ENCODE results near the gene LMAN2L. TPM values are rescaled to one million over a fixed set of nuclear protein-coding genes. Genes with fewer than 3 reads are reported as not detected.

LMAN2L gene
- total and polyA plus RNA-seq, 5 donors from 2014 or later = 5.4 to 22.7 (median 19.6) TPM

DNA sequence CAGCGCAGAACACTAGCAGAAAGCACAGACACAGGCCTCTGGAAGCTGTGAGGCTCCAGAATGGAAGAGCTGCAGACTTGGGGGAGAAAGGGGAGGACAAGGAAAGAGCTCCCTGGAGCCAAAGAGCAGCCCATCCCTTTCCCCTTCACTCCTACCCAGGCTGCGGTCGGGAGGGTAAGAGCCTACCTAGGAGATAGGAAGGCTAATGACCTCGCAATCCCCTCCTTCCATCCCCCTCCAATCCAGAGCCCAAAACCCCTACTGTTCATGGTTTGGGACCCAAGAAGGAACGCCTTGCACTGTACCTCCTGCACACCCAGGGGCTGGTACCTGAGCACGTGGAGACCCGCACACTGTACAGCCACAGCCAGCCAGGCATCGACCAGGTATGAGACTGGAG lies 39.8 kb downstream of the LMAN2L start:
- no peaks in the 10 kb centered on the region for H3K4me1 Mint-ChIP-seq
- no peak overlapping the region for H3K27ac Mint-ChIP-seq
- no peak overlapping the region for H3K4me3 ChIP-seq (ENCODE audit: low read depth, low read length)
- H3K4me1 ChIP-seq (ENCODE audit: control insufficient read depth, insufficient read depth, low read length, poor library complexity, severe bottlenecking) = no peaks in the 10 kb centered on the region
- H3K4me3 Mint-ChIP-seq = no peak overlapping the region
- ATAC-seq (ENCODE audit: low read depth in 2 of 2) (no peak), DNase-seq (no peak)
- H3K27me3 Mint-ChIP-seq = no peaks in the 10 kb centered on the region
- H3K9me3 ChIP-seq (ENCODE audit: control insufficient read depth in 2 of 2, low read length in 2 of 2) = no peaks in the 10 kb centered on the region
- no peak overlapping the region for H3K27ac ChIP-seq (ENCODE audit: insufficient read depth, low read length, poor library complexity, severe bottlenecking)
- H3K9me3 Mint-ChIP-seq = no peaks in the 10 kb centered on the region
- no peaks in the 10 kb centered on the region for H3K27me3 ChIP-seq (ENCODE audit: control insufficient read depth, insufficient read depth, low read length)
- H3K36me3 ChIP-seq (ENCODE audit: control insufficient read depth, insufficient read depth, low read length) = no peaks in the 10 kb centered on the region
- H3K36me3 Mint-ChIP-seq = peaks cover 8% of the 10 kb centered on the region

DNA sequence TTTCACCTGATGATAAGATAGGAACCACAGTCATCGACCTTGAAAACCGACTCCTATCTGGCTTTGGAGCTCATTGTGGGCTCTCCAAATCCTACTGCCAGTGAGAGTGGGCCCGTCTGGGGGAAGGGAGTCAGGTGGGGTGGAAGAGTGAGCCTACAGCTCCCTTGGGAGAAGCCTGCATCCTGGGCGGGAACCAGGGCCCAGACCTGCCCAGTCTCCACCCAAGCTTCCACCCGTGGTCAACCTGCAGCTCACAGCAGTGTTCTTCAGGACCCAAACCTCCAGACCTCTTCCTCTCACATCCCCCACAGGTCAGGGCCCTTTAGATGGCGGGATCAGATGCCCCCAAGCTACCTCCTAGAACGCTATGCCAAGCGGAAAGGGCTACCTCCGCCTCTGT lies 40.2 kb downstream of the LMAN2L start:
- Mint-ChIP-seq H3K4me3 (no peak overlapping the region), H3K36me3 (peaks cover 7% of the 10 kb centered on the region), H3K27ac (no peak overlapping the region), H3K9me3 (no peaks in the 10 kb centered on the region), H3K27me3 (no peaks in the 10 kb centered on the region), H3K4me1 (no peaks in the 10 kb centered on the region)
- Histone ChIP-seq H3K4me3 (ENCODE audit: low read depth, low read length) (no peak overlapping the region), H3K36me3 (ENCODE audit: control insufficient read depth, insufficient read depth, low read length) (no peaks in the 10 kb centered on the region), H3K27me3 (ENCODE audit: control insufficient read depth, insufficient read depth, low read length) (no peaks in the 10 kb centered on the region), H3K27ac (ENCODE audit: insufficient read depth, low read length, poor library complexity, severe bottlenecking) (no peak overlapping the region), H3K4me1 (ENCODE audit: control insufficient read depth, insufficient read depth, low read length, poor library complexity, severe bottlenecking) (no peaks in the 10 kb centered on the region), H3K9me3 (ENCODE audit: control insufficient read depth in 2 of 2, low read length in 2 of 2) (no peaks in the 10 kb centered on the region)
- DNase-seq = no peak
- no peak for ATAC-seq (ENCODE audit: low read depth in 2 of 2)

DNA sequence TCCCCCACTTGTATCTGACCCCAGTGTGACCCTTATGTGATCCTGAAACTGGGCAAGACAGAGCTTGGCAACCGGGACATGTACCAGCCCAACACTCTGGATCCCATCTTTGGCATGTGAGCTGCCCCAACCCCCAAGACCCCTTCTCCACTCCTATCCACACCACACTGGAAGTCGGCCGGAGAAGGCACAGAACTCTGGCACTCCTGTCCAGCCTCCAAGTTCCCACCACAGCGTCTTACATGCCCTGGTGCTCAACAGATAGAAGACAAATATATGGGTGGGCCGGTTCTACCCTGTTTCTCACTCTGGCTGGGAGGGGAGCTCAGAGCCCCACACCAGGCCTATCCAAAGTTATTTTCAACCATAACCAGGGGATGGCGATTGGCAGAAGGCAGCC lies 40.8 kb downstream of the LMAN2L start:
- H3K27ac ChIP-seq (ENCODE audit: insufficient read depth, low read length, poor library complexity, severe bottlenecking) = no peak overlapping the region
- no peaks in the 10 kb centered on the region for H3K9me3 Mint-ChIP-seq
- no peak for DNase-seq
- no peaks in the 10 kb centered on the region for H3K4me1 ChIP-seq (ENCODE audit: control insufficient read depth, insufficient read depth, low read length, poor library complexity, severe bottlenecking)
- H3K4me3 Mint-ChIP-seq = no peak overlapping the region
- H3K9me3 ChIP-seq (ENCODE audit: control insufficient read depth in 2 of 2, low read length in 2 of 2) = no peaks in the 10 kb centered on the region
- H3K36me3 ChIP-seq (ENCODE audit: control insufficient read depth, insufficient read depth, low read length) = no peaks in the 10 kb centered on the region
- peaks cover 1% of the 10 kb centered on the region for H3K36me3 Mint-ChIP-seq
- no peak for ATAC-seq (ENCODE audit: low read depth in 2 of 2)
- H3K27ac Mint-ChIP-seq = peak overlapping the region in 1 of 3 donors; percentile 34
- no peaks in the 10 kb centered on the region for H3K27me3 ChIP-seq (ENCODE audit: control insufficient read depth, insufficient read depth, low read length)
- H3K4me3 ChIP-seq (ENCODE audit: low read depth, low read length) = no peak overlapping the region
- H3K4me1 Mint-ChIP-seq = no peaks in the 10 kb centered on the region
- H3K27me3 Mint-ChIP-seq = no peaks in the 10 kb centered on the region

DNA sequence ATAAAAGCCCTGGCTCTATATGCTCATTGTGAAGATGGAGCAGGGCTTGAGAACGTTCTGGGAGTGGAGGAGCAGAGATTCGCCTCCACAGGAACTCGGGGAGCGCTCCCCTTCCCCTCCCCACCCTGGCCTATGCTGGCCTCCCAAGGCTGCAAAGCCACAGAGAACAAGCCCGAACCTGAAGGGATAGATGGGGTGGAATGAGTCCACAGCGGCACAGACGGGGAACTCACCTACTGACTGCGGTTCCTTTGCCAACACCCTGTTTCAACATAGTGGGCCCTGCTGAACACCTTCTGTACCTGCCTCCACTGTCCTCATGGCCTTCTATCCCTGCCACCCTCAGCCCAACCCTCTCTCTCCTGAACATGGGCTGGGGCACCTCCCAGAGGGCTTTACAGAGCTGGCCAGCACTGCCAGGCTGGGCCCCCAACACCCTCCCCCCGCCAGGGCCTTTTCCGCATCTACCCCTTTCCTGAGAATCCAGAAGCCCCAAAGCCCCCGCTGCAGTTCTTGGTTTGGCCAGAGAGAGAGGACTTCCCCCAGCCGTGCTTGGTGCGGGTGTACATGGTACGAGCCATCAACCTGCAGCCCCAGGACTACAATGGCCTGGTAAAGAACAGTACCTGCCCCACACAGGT lies 41.5 kb downstream of the LMAN2L start:
- DNase-seq (no peak), ATAC-seq (ENCODE audit: low read depth in 2 of 2) (no peak)
- Mint-ChIP-seq H3K9me3 (no peaks in the 10 kb centered on the region), H3K36me3 (no peaks in the 10 kb centered on the region), H3K27me3 (no peaks in the 10 kb centered on the region), H3K27ac (no peak overlapping the region), H3K4me3 (no peak overlapping the region), H3K4me1 (no peaks in the 10 kb centered on the region)
- Histone ChIP-seq H3K9me3 (ENCODE audit: control insufficient read depth in 2 of 2, low read length in 2 of 2) (no peaks in the 10 kb centered on the region), H3K4me1 (ENCODE audit: control insufficient read depth, insufficient read depth, low read length, poor library complexity, severe bottlenecking) (no peaks in the 10 kb centered on the region), H3K36me3 (ENCODE audit: control insufficient read depth, insufficient read depth, low read length) (no peaks in the 10 kb centered on the region), H3K27me3 (ENCODE audit: control insufficient read depth, insufficient read depth, low read length) (no peaks in the 10 kb centered on the region), H3K4me3 (ENCODE audit: low read depth, low read length) (no peak overlapping the region), H3K27ac (ENCODE audit: insufficient read depth, low read length, poor library complexity, severe bottlenecking) (no peak overlapping the region)

DNA sequence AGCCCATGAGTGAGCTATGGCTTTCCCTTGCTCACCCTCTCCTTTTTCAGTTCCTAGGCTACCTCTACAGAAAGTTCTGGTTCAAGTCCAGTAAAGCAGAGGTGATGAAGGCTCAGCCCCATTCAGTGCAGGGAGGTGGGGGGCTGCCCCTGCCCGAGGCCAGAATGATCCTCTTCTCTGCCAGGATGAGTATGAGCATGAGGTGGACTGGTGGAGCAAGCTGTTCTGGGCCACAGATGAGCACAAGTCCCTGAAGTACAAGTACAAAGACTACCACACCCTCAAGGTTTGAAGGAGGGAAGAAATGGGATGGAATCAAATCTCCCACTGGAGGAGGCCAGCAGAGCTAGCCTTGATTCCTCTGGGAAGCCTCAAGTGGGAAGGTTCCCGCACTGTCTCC lies 42.4 kb downstream of the LMAN2L start:
- H3K27ac Mint-ChIP-seq = no peak overlapping the region
- H3K36me3 Mint-ChIP-seq = no peaks in the 10 kb centered on the region
- H3K27me3 ChIP-seq (ENCODE audit: control insufficient read depth, insufficient read depth, low read length) = no peaks in the 10 kb centered on the region
- H3K4me3 ChIP-seq (ENCODE audit: low read depth, low read length) = no peak overlapping the region
- no peaks in the 10 kb centered on the region for H3K4me1 Mint-ChIP-seq
- H3K36me3 ChIP-seq (ENCODE audit: control insufficient read depth, insufficient read depth, low read length) = no peaks in the 10 kb centered on the region
- H3K27ac ChIP-seq (ENCODE audit: insufficient read depth, low read length, poor library complexity, severe bottlenecking) = no peak overlapping the region
- H3K9me3 ChIP-seq (ENCODE audit: control insufficient read depth in 2 of 2, low read length in 2 of 2) = no peaks in the 10 kb centered on the region
- DNase-seq = no peak
- no peaks in the 10 kb centered on the region for H3K4me1 ChIP-seq (ENCODE audit: control insufficient read depth, insufficient read depth, low read length, poor library complexity, severe bottlenecking)
- no peak overlapping the region for H3K4me3 Mint-ChIP-seq
- H3K9me3 Mint-ChIP-seq = no peaks in the 10 kb centered on the region
- no peaks in the 10 kb centered on the region for H3K27me3 Mint-ChIP-seq
- ATAC-seq (ENCODE audit: low read depth in 2 of 2) = no peak

DNA sequence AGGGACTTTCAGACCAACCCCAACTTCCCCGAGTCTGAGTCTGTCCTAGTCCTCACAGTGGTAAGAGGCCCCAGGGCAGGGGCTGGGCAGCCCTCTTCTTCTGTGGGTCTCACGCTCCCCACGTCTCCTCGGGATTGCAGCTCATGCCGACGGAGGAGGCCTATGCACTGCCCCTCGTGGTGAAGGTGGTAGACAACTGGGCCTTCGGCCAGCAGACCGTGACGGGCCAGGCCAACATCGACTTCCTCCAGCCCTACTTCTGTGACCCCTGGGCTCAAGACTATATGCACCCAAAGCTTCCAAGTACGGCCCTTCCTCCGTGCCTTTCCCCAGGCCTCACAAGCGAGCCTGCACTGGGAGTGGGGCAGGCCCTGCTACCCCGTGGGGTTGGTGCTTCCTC lies 44.3 kb downstream of the LMAN2L start:
- ATAC-seq (ENCODE audit: low read depth in 2 of 2) (no peak), DNase-seq (no peak)
- no peaks in the 10 kb centered on the region for H3K36me3 ChIP-seq (ENCODE audit: control insufficient read depth, insufficient read depth, low read length)
- Mint-ChIP-seq H3K9me3 (no peaks in the 10 kb centered on the region), H3K27me3 (no peaks in the 10 kb centered on the region), H3K27ac (no peak overlapping the region), H3K4me1 (no peaks in the 10 kb centered on the region), H3K36me3 (no peaks in the 10 kb centered on the region), H3K4me3 (no peak overlapping the region)
- no peak overlapping the region for H3K27ac ChIP-seq (ENCODE audit: insufficient read depth, low read length, poor library complexity, severe bottlenecking)
- H3K27me3 ChIP-seq (ENCODE audit: control insufficient read depth, insufficient read depth, low read length) = no peaks in the 10 kb centered on the region
- no peak overlapping the region for H3K4me3 ChIP-seq (ENCODE audit: low read depth, low read length)
- H3K9me3 ChIP-seq (ENCODE audit: control insufficient read depth in 2 of 2, low read length in 2 of 2) = no peaks in the 10 kb centered on the region
- H3K4me1 ChIP-seq (ENCODE audit: control insufficient read depth, insufficient read depth, low read length, poor library complexity, severe bottlenecking) = no peaks in the 10 kb centered on the region

DNA sequence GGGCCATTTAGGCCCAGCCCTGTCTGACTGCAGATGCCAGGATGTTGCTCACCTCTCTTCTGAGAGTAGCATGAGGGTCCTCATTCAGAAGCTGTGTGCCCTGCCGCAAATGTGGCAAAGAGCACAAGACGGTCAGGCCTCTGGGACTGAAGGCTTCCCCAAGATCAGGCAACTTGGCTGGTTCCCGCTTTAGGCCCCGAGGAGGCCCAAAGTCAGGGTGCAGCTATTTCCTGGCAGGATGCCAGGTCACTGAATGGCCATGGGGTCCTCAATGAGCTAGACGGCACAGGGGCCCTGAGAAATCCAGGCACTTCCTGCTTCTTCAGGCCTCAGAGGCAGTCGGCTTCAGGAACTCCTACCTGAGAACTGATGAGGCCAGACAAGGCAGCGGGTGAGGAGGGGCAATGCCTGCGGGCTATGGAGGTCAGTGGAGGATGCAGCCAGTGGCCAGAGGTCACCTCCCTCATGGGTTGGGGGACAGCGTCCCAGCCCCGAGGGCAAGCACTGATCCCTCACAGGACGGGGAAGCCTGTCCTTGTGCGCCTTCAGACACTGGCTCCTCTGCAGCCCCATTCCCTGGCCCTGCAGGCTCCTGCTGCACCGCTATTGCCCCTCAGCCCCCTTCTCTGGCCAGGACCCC lies 44.9 kb downstream of the LMAN2L start:
- Mint-ChIP-seq H3K4me3 (no peak overlapping the region), H3K4me1 (no peaks in the 10 kb centered on the region), H3K27ac (no peak overlapping the region), H3K27me3 (no peaks in the 10 kb centered on the region), H3K9me3 (no peaks in the 10 kb centered on the region), H3K36me3 (no peaks in the 10 kb centered on the region)
- H3K36me3 ChIP-seq (ENCODE audit: control insufficient read depth, insufficient read depth, low read length) = no peaks in the 10 kb centered on the region
- no peak overlapping the region for H3K27ac ChIP-seq (ENCODE audit: insufficient read depth, low read length, poor library complexity, severe bottlenecking)
- ATAC-seq (ENCODE audit: low read depth in 2 of 2) (no peak), DNase-seq (no peak)
- no peak overlapping the region for H3K4me3 ChIP-seq (ENCODE audit: low read depth, low read length)
- no peaks in the 10 kb centered on the region for H3K27me3 ChIP-seq (ENCODE audit: control insufficient read depth, insufficient read depth, low read length)
- no peaks in the 10 kb centered on the region for H3K4me1 ChIP-seq (ENCODE audit: control insufficient read depth, insufficient read depth, low read length, poor library complexity, severe bottlenecking)
- H3K9me3 ChIP-seq (ENCODE audit: control insufficient read depth in 2 of 2, low read length in 2 of 2) = no peaks in the 10 kb centered on the region

DNA sequence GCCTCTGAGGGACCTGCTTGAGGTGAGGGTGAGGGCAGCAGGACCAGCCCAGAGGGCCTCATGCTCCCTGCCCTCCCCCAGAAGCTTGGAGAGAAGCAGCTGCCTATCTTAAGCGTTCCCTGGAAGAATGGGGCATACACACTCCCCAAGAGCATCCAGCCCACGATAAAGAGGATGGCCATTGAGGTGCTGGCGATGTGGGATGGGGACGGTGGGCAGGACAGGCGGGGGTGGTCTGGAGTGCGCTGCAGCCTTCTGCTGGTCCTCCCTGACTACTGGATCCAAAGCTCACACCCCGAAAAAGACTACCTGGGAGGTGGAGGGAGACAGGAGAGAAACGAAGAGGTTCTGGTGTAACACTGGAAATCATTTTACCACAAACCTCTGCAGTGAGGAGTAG lies 45.6 kb downstream of the LMAN2L start:
- no peak overlapping the region for H3K27ac ChIP-seq (ENCODE audit: insufficient read depth, low read length, poor library complexity, severe bottlenecking)
- Mint-ChIP-seq H3K9me3 (no peaks in the 10 kb centered on the region), H3K4me1 (no peaks in the 10 kb centered on the region), H3K27me3 (no peaks in the 10 kb centered on the region), H3K27ac (no peak overlapping the region), H3K36me3 (no peaks in the 10 kb centered on the region), H3K4me3 (no peak overlapping the region)
- ATAC-seq (ENCODE audit: low read depth in 2 of 2) (no peak), DNase-seq (no peak)
- no peak overlapping the region for H3K4me3 ChIP-seq (ENCODE audit: low read depth, low read length)
- H3K9me3 ChIP-seq (ENCODE audit: control insufficient read depth in 2 of 2, low read length in 2 of 2) = no peaks in the 10 kb centered on the region
- H3K4me1 ChIP-seq (ENCODE audit: control insufficient read depth, insufficient read depth, low read length, poor library complexity, severe bottlenecking) = no peaks in the 10 kb centered on the region
- no peaks in the 10 kb centered on the region for H3K27me3 ChIP-seq (ENCODE audit: control insufficient read depth, insufficient read depth, low read length)
- H3K36me3 ChIP-seq (ENCODE audit: control insufficient read depth, insufficient read depth, low read length) = no peaks in the 10 kb centered on the region

Data from CD4-positive, CD25-positive, alpha-beta regulatory T cell (primary cell).